Stomach (tissue), 4 donors: ENCODE data around the gene AUTS2.

Experiments used
- CTCF ChIP-seq, 7 experiments: fragments of 450-650 bp in 4 of 7; fragments of 200-600 bp in 3 of 7; sonication (generic) in 3 of 7; IDR thresholded peaks; one replicate each; pipeline ENCODE4 v1.5.1; 2016 to 2019; ENCODE audit warnings: antibody characterized with exemption in 7 of 7, control low read depth in 2 of 7, mild to moderate bottlenecking in 1 of 7
- POLR2A ChIP-seq, 4 donors: fragments of 450-650 bp; IDR thresholded peaks; one replicate each; pipeline ENCODE4 v1.6.1; 2016; ENCODE audit warnings: antibody characterized with exemption in 4 of 4, control low read depth in 2 of 4, mild to moderate bottlenecking in 1 of 4, moderate library complexity in 1 of 4

GRCh38 chr7:70794962-70795361, 1196.7 kb downstream of the AUTS2 start:
- no peak for TF ChIP-seq CTCF (IDR thresholded peaks at IDR 0.05)
- TF ChIP-seq POLR2A (IDR thresholded peaks at IDR 0.05), result no peak
